HFFc6 (cell line): Measurements from ENCODE around the gene CDS2. TPM values are rescaled to one million over a fixed set of nuclear protein-coding genes. Genes with fewer than 3 reads are reported as not detected.

ENCODE experiments used
- DNase-seq: peaks from one replicate; pipeline ENCODE4 v3.0.0-alpha.2; 2018
- H3K27ac Mint-ChIP-seq: 2 replicates; pipeline ENCODE4 v1.8.0; 2020; ENCODE audit warnings: mild to moderate bottlenecking, mixed read lengths
- H3K27me3 Mint-ChIP-seq: 2 replicates; pipeline ENCODE4 v1.8.0; 2021; ENCODE audit warnings: mild to moderate bottlenecking, moderate library complexity, mixed read lengths; ENCODE audit not compliant: insufficient read depth
- H3K36me3 Mint-ChIP-seq: 2 replicates; pipeline ENCODE4 v1.8.0; 2021; ENCODE audit warnings: low read depth, mixed read lengths
- H3K4me1 Mint-ChIP-seq: 2 replicates; pipeline ENCODE4 v1.8.0; 2020; ENCODE audit warnings: low read depth, mixed read lengths
- H3K4me3 Mint-ChIP-seq: 2 replicates; pipeline ENCODE4 v1.8.0; 2020; ENCODE audit warnings: mild to moderate bottlenecking, moderate library complexity, mixed read lengths
- H3K9me3 Mint-ChIP-seq: 2 replicates; pipeline ENCODE4 v1.8.0; 2020; ENCODE audit warnings: mild to moderate bottlenecking, mixed read lengths
- total RNA-seq, 6 experiments: library from RNA; stranded (reverse); fragmentation: NEBNext Ultra II Directional; extraction: Animal tissue kit (Norgen Biotek cat#: 25700); gene quantifications; 2 replicates in 1 of 6; 3 replicates in 5 of 6; pipeline ENCODE4 v1.2.3, GENCODE V29; 2021
- TF ChIP-seq, protein P1 (sequence below): fragments of 200-600 bp; sonication (generic); IDR thresholded peaks from 2 replicates; pipeline ENCODE4 v1.5.0; 2021; ENCODE audit warnings: antibody characterized with exemption, mild to moderate bottlenecking

Gene CDS2
- total RNA-seq, 6 experiments from 2014 or later = 36.6 to 42.5 (median 39.2) TPM

- H3K9me3 Mint-ChIP-seq = no peaks in the 10 kb centered on the region
Observed at GRCh38 chr20:5146871-5147592, 20.2 kb downstream of the CDS2 start.

GRCh38 chr20:5148581-5148980, 21.8 kb downstream of the CDS2 start:
- Mint-ChIP-seq H3K27ac (no peak overlapping the region), H3K36me3 (peaks cover 4% of the 10 kb centered on the region; the same call in 1 of the 2 replicates), H3K9me3 (no peaks in the 10 kb centered on the region), H3K4me1 (peaks cover 26% of the 10 kb centered on the region), H3K4me3 (no peak overlapping the region), H3K27me3 (no peaks in the 10 kb centered on the region)
- TF ChIP-seq, protein P1, sequence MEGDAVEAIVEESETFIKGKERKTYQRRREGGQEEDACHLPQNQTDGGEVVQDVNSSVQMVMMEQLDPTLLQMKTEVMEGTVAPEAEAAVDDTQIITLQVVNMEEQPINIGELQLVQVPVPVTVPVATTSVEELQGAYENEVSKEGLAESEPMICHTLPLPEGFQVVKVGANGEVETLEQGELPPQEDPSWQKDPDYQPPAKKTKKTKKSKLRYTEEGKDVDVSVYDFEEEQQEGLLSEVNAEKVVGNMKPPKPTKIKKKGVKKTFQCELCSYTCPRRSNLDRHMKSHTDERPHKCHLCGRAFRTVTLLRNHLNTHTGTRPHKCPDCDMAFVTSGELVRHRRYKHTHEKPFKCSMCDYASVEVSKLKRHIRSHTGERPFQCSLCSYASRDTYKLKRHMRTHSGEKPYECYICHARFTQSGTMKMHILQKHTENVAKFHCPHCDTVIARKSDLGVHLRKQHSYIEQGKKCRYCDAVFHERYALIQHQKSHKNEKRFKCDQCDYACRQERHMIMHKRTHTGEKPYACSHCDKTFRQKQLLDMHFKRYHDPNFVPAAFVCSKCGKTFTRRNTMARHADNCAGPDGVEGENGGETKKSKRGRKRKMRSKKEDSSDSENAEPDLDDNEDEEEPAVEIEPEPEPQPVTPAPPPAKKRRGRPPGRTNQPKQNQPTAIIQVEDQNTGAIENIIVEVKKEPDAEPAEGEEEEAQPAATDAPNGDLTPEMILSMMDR = no peak
- no peak for DNase-seq

More at GRCh38 chr20:5146871-5147592, 20.2 kb downstream of the CDS2 start:
- H3K4me1 Mint-ChIP-seq = peaks cover 10% of the 10 kb centered on the region
- H3K27me3 Mint-ChIP-seq = no peaks in the 10 kb centered on the region
- DNase-seq = no peak
- no peak overlapping the region for H3K4me3 Mint-ChIP-seq
- no peak overlapping the region for H3K27ac Mint-ChIP-seq
- 0 out of 2 replicates have a peak, but pooled peaks cover 4% of the 10 kb centered on the region for H3K36me3 Mint-ChIP-seq
- TF ChIP-seq, protein P1 = no peak

DNA sequence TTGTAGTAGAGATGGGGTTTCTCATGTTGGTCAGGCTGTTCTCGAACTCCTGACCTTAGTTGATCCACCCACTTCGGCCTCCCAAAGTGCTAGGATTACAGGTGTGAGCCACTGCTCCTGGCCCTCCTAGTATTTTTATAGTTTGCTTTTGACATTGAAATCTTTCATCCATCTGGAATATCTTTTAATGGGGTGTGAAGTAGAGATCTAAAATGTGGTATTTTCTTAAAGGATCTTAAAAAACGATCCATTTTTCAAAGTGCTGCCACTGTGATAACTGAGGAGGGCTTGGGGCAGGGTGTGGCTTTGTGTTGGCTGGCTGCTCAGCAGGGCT, 23.1 kb downstream of the CDS2 start:
- H3K4me3 Mint-ChIP-seq = no peak overlapping the region
- H3K9me3 Mint-ChIP-seq = no peaks in the 10 kb centered on the region
- H3K4me1 Mint-ChIP-seq = peaks cover 39% of the 10 kb centered on the region

GRCh38 chr20:5150226-5151076, 23.6 kb downstream of the CDS2 start:
- TF ChIP-seq, protein P1 = no peak
- DNase-seq = no peak
- H3K36me3 Mint-ChIP-seq = peaks cover 2% of the 10 kb centered on the region; the same call in 1 of the 2 replicates
- H3K9me3 Mint-ChIP-seq = no peaks in the 10 kb centered on the region
- peak overlapping the region; percentile 40 for H3K27ac Mint-ChIP-seq
- no peaks in the 10 kb centered on the region for H3K27me3 Mint-ChIP-seq
- H3K4me1 Mint-ChIP-seq = peaks cover 45% of the 10 kb centered on the region
- no peak overlapping the region for H3K4me3 Mint-ChIP-seq

More for the DNA sequence above, 23.1 kb downstream of the CDS2 start:
- TF ChIP-seq, protein P1 = no peak
- Mint-ChIP-seq H3K27me3 (no peaks in the 10 kb centered on the region), H3K27ac (no peak overlapping the region), H3K36me3 (peaks cover 4% of the 10 kb centered on the region; the same call in 1 of the 2 replicates)
- no peak for DNase-seq

DNA sequence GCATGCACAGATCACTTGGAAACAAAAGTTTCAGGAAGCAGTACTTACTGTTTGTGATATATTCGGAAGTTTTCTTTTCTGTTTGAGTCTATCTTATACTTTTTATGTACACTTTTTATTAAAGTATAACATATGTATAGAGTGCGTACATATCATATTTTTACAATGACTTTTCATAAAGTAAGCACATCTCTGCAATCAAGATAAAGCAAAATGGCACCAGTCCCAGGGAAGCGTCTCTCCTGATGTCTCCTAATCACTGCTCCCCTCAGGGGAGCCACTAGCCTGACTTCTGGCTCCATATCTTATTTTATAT, 26.3 kb downstream of the CDS2 start:
- H3K4me1 Mint-ChIP-seq = peaks cover 67% of the 10 kb centered on the region
- H3K36me3 Mint-ChIP-seq = no peaks in the 10 kb centered on the region; the same call in 1 of the 2 replicates
- H3K27me3 Mint-ChIP-seq = no peaks in the 10 kb centered on the region
- TF ChIP-seq, protein P1 = no peak
- H3K4me3 Mint-ChIP-seq = no peak overlapping the region
- no peak for DNase-seq
- H3K9me3 Mint-ChIP-seq = no peaks in the 10 kb centered on the region
- no peak overlapping the region; the same call in 1 of the 2 replicates for H3K27ac Mint-ChIP-seq
